ENCODE data around the gene TXK. TPM values are rescaled to one million over a fixed set of nuclear protein-coding genes. Genes with fewer than 3 reads are reported as not detected.
A peak's percentile ranks its signal among the peaks of the same experiment; 100 is the strongest.

TXK gene
- total RNA-seq, 1 donor from 2014 or later: not detected

- TF ChIP-seq CTCF (IDR thresholded peaks at IDR 0.05; ENCODE audit: partially characterized antibody, unreplicated experiment): peak; percentile 30
- no peaks in the 10 kb centered on the region for H3K27me3 Mint-ChIP-seq (ENCODE audit: unreplicated experiment)
- no peaks in the 10 kb centered on the region for H3K9me3 Mint-ChIP-seq (ENCODE audit: unreplicated experiment)
- no peak for DNase-seq
- no peak overlapping the region for H3K4me3 Mint-ChIP-seq (ENCODE audit: unreplicated experiment)
- H3K27ac Mint-ChIP-seq (ENCODE audit: unreplicated experiment): no peak overlapping the region
- H3K4me1 Mint-ChIP-seq (ENCODE audit: low read depth, unreplicated experiment): no peaks in the 10 kb centered on the region
- H3K36me3 Mint-ChIP-seq (ENCODE audit: unreplicated experiment): no peaks in the 10 kb centered on the region
Observed at GRCh38 chr4:48102303-48102702, 31.7 kb downstream of the TXK start.

- no peaks in the 10 kb centered on the region for H3K4me1 Mint-ChIP-seq (ENCODE audit: low read depth, unreplicated experiment)
- H3K27ac Mint-ChIP-seq (ENCODE audit: unreplicated experiment): no peak overlapping the region
- no peak for TF ChIP-seq CTCF (IDR thresholded peaks at IDR 0.05; ENCODE audit: partially characterized antibody, unreplicated experiment)
- H3K36me3 Mint-ChIP-seq (ENCODE audit: unreplicated experiment): no peaks in the 10 kb centered on the region
- DNase-seq: no peak
- H3K4me3 Mint-ChIP-seq (ENCODE audit: unreplicated experiment): no peak overlapping the region
- H3K27me3 Mint-ChIP-seq (ENCODE audit: unreplicated experiment): no peaks in the 10 kb centered on the region
- H3K9me3 Mint-ChIP-seq (ENCODE audit: unreplicated experiment): no peaks in the 10 kb centered on the region
Observed at GRCh38 chr4:48100256-48100655, 33.8 kb downstream of the TXK start.

GRCh38 chr4:48095441-48095840, 38.6 kb downstream of the TXK start:
- TF ChIP-seq CTCF (IDR thresholded peaks at IDR 0.05; ENCODE audit: partially characterized antibody, unreplicated experiment): no peak
- no peaks in the 10 kb centered on the region for H3K27me3 Mint-ChIP-seq (ENCODE audit: unreplicated experiment)
- no peaks in the 10 kb centered on the region for H3K36me3 Mint-ChIP-seq (ENCODE audit: unreplicated experiment)
- no peaks in the 10 kb centered on the region for H3K9me3 Mint-ChIP-seq (ENCODE audit: unreplicated experiment)
- no peak overlapping the region for H3K27ac Mint-ChIP-seq (ENCODE audit: unreplicated experiment)
- H3K4me1 Mint-ChIP-seq (ENCODE audit: low read depth, unreplicated experiment): no peaks in the 10 kb centered on the region
- no peak overlapping the region for H3K4me3 Mint-ChIP-seq (ENCODE audit: unreplicated experiment)
- DNase-seq: no peak

- Mint-ChIP-seq H3K4me3 (ENCODE audit: unreplicated experiment) (no peak overlapping the region), H3K9me3 (ENCODE audit: unreplicated experiment) (no peaks in the 10 kb centered on the region), H3K4me1 (ENCODE audit: low read depth, unreplicated experiment) (no peaks in the 10 kb centered on the region), H3K36me3 (ENCODE audit: unreplicated experiment) (no peaks in the 10 kb centered on the region), H3K27me3 (ENCODE audit: unreplicated experiment) (no peaks in the 10 kb centered on the region), H3K27ac (ENCODE audit: unreplicated experiment) (no peak overlapping the region)
- DNase-seq: no peak
- no peak for TF ChIP-seq CTCF (IDR thresholded peaks at IDR 0.05; ENCODE audit: partially characterized antibody, unreplicated experiment)
Observed at GRCh38 chr4:48093991-48094416, 40.0 kb downstream of the TXK start.

GRCh38 chr4:48090621-48091020, 43.4 kb downstream of the TXK start:
- TF ChIP-seq CTCF (IDR thresholded peaks at IDR 0.05; ENCODE audit: partially characterized antibody, unreplicated experiment): no peak
- H3K27me3 Mint-ChIP-seq (ENCODE audit: unreplicated experiment): no peaks in the 10 kb centered on the region
- DNase-seq: no peak
- H3K4me3 Mint-ChIP-seq (ENCODE audit: unreplicated experiment): no peak overlapping the region
- H3K36me3 Mint-ChIP-seq (ENCODE audit: unreplicated experiment): no peaks in the 10 kb centered on the region
- no peak overlapping the region for H3K27ac Mint-ChIP-seq (ENCODE audit: unreplicated experiment)
- H3K4me1 Mint-ChIP-seq (ENCODE audit: low read depth, unreplicated experiment): no peaks in the 10 kb centered on the region
- peaks cover 2% of the 10 kb centered on the region for H3K9me3 Mint-ChIP-seq (ENCODE audit: unreplicated experiment)

Data from glutamatergic neuron (in vitro differentiated cells).